Measurements from ENCODE around the gene ARVCF.

- TF ChIP-seq CTCF (IDR thresholded peaks at IDR 0.05): no peak
- no peak for TF ChIP-seq EP300 (IDR thresholded peaks at IDR 0.05)
- TF ChIP-seq POLR2A (IDR thresholded peaks at IDR 0.05; ENCODE audit: low read depth): no peak
Measured at GRCh38 chr22:20032407-20032991, 15.9 kb upstream of the ARVCF start.

All from esophagus muscularis mucosa (tissue), 4 donors.